Measurements from ENCODE around the gene PPHLN1. TPM values are rescaled to one million over a fixed set of nuclear protein-coding genes. Genes with fewer than 3 reads are reported as not detected.

PPHLN1 gene
- total RNA-seq, 1 donor from 2014 or later, result 59.7 TPM

DNA sequence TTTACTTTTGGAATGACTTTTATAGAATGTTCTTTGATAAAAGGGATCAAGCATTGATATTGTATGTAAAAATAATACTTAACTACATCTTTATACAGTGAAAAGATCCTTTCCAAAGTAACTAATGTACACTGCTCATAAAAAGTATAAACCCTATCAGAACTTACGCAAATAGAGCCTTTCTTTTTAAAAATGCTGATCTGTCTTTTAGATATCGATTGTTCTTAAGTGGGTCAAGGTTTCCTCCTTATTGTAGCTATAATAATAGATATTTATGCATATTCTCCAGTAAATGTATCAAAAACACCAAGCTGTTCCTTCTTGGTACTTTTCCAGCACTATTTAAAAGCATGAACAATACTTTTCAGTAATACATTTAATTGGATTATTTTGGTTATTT lies 68.5 kb downstream of the PPHLN1 start:
- no peak overlapping the region for H3K4me3 Mint-ChIP-seq
- TF ChIP-seq, protein P1, sequence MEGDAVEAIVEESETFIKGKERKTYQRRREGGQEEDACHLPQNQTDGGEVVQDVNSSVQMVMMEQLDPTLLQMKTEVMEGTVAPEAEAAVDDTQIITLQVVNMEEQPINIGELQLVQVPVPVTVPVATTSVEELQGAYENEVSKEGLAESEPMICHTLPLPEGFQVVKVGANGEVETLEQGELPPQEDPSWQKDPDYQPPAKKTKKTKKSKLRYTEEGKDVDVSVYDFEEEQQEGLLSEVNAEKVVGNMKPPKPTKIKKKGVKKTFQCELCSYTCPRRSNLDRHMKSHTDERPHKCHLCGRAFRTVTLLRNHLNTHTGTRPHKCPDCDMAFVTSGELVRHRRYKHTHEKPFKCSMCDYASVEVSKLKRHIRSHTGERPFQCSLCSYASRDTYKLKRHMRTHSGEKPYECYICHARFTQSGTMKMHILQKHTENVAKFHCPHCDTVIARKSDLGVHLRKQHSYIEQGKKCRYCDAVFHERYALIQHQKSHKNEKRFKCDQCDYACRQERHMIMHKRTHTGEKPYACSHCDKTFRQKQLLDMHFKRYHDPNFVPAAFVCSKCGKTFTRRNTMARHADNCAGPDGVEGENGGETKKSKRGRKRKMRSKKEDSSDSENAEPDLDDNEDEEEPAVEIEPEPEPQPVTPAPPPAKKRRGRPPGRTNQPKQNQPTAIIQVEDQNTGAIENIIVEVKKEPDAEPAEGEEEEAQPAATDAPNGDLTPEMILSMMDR (conservative IDR thresholded peaks at IDR 0.05), result no peak
- H3K36me3 Mint-ChIP-seq, result peaks cover 15% of the 10 kb centered on the region
- H3K27ac Mint-ChIP-seq, result no peak overlapping the region
- H3K27me3 Mint-ChIP-seq, result no peaks in the 10 kb centered on the region
- H3K9me3 Mint-ChIP-seq, result no peaks in the 10 kb centered on the region
- H3K4me1 Mint-ChIP-seq (ENCODE audit: unreplicated experiment), result no peaks in the 10 kb centered on the region
- DNase-seq (ENCODE audit: extremely low spot score, unreplicated experiment), result no peak

GRCh38 chr12:42396473-42397259 lies 70.7 kb downstream of the PPHLN1 start:
- Mint-ChIP-seq H3K27me3 (no peaks in the 10 kb centered on the region), H3K27ac (no peak overlapping the region), H3K9me3 (no peaks in the 10 kb centered on the region), H3K4me1 (ENCODE audit: unreplicated experiment) (no peaks in the 10 kb centered on the region), H3K4me3 (no peak overlapping the region), H3K36me3 (peaks cover 10% of the 10 kb centered on the region)
- TF ChIP-seq, protein P1 (conservative IDR thresholded peaks at IDR 0.05), result no peak
- no peak for DNase-seq (ENCODE audit: extremely low spot score, unreplicated experiment)

DNA sequence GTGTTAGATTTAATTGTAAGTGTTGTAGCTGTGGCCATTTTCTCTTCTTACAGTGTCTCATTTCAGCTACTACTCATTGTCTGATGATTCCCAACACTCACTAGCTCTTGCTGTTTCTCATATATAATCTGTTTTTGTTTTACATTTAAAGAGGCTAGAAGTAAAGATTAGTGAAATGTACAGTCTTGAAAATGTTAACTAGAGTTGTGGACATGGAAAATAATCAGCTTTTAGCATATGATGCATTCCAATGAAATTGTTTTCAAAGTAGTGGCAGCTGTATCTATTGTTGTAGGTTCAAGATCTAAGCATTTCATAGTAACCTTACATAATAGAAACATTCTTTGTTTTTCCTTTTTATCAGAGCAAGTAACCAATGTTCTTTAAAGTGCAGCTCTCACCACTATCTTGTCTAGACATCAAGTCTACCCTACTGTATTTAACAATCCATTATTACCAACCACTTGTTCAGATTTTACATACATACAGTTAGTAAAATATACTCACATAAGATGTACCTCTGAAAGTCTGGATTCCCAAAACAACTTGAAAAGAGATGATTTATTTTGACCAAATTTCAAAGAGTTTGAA lies 76.9 kb downstream of the PPHLN1 start:
- H3K27me3 Mint-ChIP-seq, result no peaks in the 10 kb centered on the region
- no peaks in the 10 kb centered on the region for H3K4me1 Mint-ChIP-seq (ENCODE audit: unreplicated experiment)
- H3K4me3 Mint-ChIP-seq, result no peak overlapping the region
- H3K36me3 Mint-ChIP-seq, result peaks cover 18% of the 10 kb centered on the region
- no peak overlapping the region for H3K27ac Mint-ChIP-seq
- TF ChIP-seq, protein P1 (conservative IDR thresholded peaks at IDR 0.05), result no peak
- no peaks in the 10 kb centered on the region for H3K9me3 Mint-ChIP-seq
- no peak for DNase-seq (ENCODE audit: extremely low spot score, unreplicated experiment)

GRCh38 chr12:42407306-42407705 lies 81.3 kb downstream of the PPHLN1 start:
- Mint-ChIP-seq H3K4me3 (no peak overlapping the region), H3K27ac (no peak overlapping the region), H3K4me1 (ENCODE audit: unreplicated experiment) (no peaks in the 10 kb centered on the region), H3K36me3 (peaks cover 17% of the 10 kb centered on the region), H3K27me3 (no peaks in the 10 kb centered on the region), H3K9me3 (no peaks in the 10 kb centered on the region)
- TF ChIP-seq, protein P1 (conservative IDR thresholded peaks at IDR 0.05), result no peak
- no peak for DNase-seq (ENCODE audit: extremely low spot score, unreplicated experiment)

DNA sequence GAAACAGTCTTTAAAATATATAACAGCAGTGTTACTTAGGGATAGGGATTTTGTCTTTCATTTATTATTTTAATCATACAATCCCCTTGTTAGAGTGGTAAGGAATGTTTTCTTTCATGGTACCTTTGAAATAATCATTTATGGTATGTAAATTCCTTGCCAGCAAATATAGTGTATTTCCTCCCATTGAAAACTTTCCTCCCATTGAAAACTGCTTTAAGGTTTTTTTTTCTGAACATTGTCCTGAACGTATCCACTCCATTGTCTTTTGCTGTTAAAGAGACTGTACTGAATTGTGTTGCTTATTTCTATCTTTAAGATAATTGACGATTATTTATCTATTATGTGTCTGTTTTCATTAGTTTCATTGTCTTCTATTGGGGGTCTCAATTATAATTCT lies 83.5 kb downstream of the PPHLN1 start:
- TF ChIP-seq, protein P1 (conservative IDR thresholded peaks at IDR 0.05), result no peak
- Mint-ChIP-seq H3K4me1 (ENCODE audit: unreplicated experiment) (no peaks in the 10 kb centered on the region), H3K9me3 (no peaks in the 10 kb centered on the region), H3K36me3 (peaks cover 25% of the 10 kb centered on the region), H3K27me3 (no peaks in the 10 kb centered on the region), H3K27ac (no peak overlapping the region), H3K4me3 (no peak overlapping the region)
- DNase-seq (ENCODE audit: extremely low spot score, unreplicated experiment), result no peak

Data from type B pancreatic cell (in vitro differentiated cells).